WERI-Rb-1 (cell line): ENCODE data around the gene PKHD1.

Experiments used
- DNase-seq: peaks from one replicate; pipeline ENCODE4 v3.0.0-alpha.2; 2020
- H3K27ac ChIP-seq: fragments of 250-450 bp; sonication (Bioruptor Pico); 2 replicates; pipeline ENCODE4 v1.5.1; 2020; ENCODE audit warnings: mild to moderate bottlenecking, moderate library complexity
- H3K27me3 ChIP-seq: fragments of 250-450 bp; sonication (Bioruptor Pico); 2 replicates; pipeline ENCODE4 v1.5.1; 2021; ENCODE audit warnings: mild to moderate bottlenecking, low read depth, moderate library complexity; ENCODE audit not compliant: insufficient read depth, severe bottlenecking
- H3K36me3 ChIP-seq: fragments of 250-450 bp; sonication (Bioruptor Pico); 2 replicates; pipeline ENCODE4 v1.5.1; 2020; ENCODE audit warnings: mild to moderate bottlenecking, moderate library complexity
- H3K4me3 ChIP-seq: 2 replicates; pipeline ENCODE4 v1.5.1; 2011; ENCODE audit warnings: low read depth, mild to moderate bottlenecking, control low read depth, low read length
- H3K9me3 ChIP-seq: fragments of 250-450 bp; sonication (Bioruptor Pico); 2 replicates; pipeline ENCODE4 v1.5.1; 2021; ENCODE audit warnings: mild to moderate bottlenecking, moderate library complexity; ENCODE audit not compliant: severe bottlenecking
- TF ChIP-seq, protein P1 (sequence below): IDR thresholded peaks from 2 replicates; pipeline ENCODE4 v1.5.1; 2011; ENCODE audit warnings: low read depth, mild to moderate bottlenecking, control low read depth, inconsistent platforms, low read length

PKHD1 gene

DNA sequence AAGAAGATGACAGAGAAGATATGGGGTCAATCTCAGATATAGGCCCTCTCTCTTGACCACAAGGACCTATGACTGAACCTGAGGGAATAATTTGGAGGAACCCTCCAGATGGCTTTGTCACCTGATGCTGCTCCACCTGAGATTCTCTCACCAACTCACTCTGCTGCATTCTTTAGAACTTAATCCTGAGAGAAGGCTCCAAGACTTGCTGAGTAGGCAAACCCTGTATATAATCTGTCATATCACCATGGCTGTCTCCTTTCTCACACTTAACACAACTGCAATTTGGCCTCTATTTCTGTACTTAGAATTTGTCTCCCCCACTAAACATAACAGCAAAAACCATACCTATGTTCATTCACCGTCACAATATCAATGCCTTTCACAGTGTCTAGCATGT, 172.3 kb downstream of the PKHD1 start:
- H3K36me3 ChIP-seq, result no peaks in the 10 kb centered on the region
- no peak overlapping the region for H3K27ac ChIP-seq
- no peak overlapping the region for H3K4me3 ChIP-seq
- H3K27me3 ChIP-seq, result no peaks in the 10 kb centered on the region
- no peak for DNase-seq
- peaks cover 10% of the 10 kb centered on the region for H3K9me3 ChIP-seq
- TF ChIP-seq, protein P1, sequence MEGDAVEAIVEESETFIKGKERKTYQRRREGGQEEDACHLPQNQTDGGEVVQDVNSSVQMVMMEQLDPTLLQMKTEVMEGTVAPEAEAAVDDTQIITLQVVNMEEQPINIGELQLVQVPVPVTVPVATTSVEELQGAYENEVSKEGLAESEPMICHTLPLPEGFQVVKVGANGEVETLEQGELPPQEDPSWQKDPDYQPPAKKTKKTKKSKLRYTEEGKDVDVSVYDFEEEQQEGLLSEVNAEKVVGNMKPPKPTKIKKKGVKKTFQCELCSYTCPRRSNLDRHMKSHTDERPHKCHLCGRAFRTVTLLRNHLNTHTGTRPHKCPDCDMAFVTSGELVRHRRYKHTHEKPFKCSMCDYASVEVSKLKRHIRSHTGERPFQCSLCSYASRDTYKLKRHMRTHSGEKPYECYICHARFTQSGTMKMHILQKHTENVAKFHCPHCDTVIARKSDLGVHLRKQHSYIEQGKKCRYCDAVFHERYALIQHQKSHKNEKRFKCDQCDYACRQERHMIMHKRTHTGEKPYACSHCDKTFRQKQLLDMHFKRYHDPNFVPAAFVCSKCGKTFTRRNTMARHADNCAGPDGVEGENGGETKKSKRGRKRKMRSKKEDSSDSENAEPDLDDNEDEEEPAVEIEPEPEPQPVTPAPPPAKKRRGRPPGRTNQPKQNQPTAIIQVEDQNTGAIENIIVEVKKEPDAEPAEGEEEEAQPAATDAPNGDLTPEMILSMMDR, result no peak

DNA sequence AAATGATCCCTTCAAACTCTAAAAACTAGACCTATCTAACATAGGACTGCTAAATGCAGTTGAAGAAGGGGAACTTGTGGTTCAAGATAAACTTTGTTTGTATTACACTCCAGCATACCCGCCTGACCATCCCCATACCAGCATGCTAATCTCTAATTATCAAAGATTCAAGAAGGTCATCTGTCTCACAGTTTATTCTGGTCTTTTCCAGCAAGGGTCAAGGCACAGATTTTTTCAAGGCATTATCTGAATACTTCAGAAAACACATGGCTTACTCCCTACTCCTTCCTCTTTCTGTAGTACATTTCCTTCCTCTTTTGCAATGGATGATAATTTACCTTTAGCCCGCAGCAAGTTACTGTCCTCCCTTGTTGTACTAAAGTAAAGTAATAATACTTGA, 174.1 kb downstream of the PKHD1 start:
- TF ChIP-seq, protein P1, result no peak
- DNase-seq, result no peak
- H3K4me3 ChIP-seq, result no peak overlapping the region
- H3K9me3 ChIP-seq, result peaks cover under 1% of the 10 kb centered on the region
- H3K36me3 ChIP-seq, result no peaks in the 10 kb centered on the region
- H3K27ac ChIP-seq, result no peak overlapping the region
- no peaks in the 10 kb centered on the region for H3K27me3 ChIP-seq

DNA sequence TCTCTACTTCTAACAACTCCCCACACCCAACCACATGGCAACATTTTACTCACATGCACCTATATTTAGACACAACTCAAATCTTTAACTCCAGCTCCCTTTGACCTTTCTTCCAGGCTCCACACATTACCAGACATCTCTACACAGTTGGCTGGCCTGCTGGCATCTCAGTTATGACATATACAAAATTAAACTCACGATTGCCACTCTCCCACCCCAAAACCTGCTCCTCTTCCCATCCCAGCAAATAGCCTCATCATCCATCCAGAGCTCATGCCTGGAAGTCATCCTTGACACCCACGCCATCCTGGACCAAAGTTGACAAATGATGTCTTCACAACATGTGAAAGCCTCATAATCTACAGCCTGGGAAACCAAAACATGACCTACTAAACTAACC, 176.6 kb downstream of the PKHD1 start:
- TF ChIP-seq, protein P1, result no peak
- Histone ChIP-seq H3K36me3 (no peaks in the 10 kb centered on the region), H3K27me3 (no peaks in the 10 kb centered on the region), H3K4me3 (no peak overlapping the region), H3K9me3 (no peaks in the 10 kb centered on the region), H3K27ac (no peak overlapping the region)
- no peak for DNase-seq

GRCh38 chr6:51908243-51908642, 179.2 kb downstream of the PKHD1 start:
- Histone ChIP-seq H3K27ac (no peak overlapping the region), H3K9me3 (no peaks in the 10 kb centered on the region), H3K36me3 (no peaks in the 10 kb centered on the region), H3K27me3 (no peaks in the 10 kb centered on the region), H3K4me3 (no peak overlapping the region)
- no peak for DNase-seq
- TF ChIP-seq, protein P1, result no peak

DNA sequence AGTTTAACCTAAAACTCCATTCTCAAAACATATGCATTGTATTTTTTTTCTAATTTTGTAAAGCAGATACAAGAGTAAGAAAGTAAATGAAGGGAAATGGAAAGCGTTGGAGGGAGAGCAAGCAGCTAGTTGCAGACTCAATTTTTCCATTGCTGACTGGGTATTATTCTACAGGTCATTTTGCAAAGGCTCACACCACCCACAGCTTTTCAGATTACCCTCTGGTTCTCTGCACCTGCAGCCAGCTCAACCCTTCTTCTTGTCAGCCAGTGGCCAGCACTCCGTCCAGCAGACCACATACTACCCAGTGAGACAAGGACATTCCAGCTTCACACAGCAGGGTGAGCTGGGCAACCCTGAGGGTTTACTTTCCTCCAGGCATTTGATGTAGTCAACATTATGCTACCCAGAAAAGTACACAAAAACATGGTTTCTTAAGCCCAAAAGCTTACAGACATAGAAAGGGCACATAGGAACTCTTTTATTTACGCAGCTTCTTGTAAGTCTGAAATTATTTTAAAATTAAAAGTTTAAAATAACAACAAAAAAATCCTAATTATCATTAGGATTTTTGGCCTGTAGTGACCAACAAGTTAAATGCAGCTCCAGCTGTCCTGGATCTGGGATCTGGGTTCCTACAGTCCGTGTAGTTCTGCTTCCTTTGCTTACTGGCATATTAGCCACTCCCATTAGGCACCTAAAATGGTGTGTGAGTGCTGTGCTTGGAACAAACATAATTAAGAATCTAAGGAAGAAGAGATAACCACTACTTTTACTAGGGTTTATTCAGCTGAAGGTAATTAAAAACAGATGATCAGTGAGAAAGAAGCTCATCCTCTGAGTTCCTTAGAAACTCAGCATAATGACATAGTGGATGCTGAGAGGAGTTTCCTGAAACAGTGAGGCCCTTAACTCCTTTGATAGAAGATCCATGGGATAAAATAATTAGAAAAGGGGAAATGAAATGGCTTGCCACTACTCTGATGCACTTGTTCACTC, 185.3 kb downstream of the PKHD1 start:
- H3K27ac ChIP-seq, result no peak overlapping the region
- DNase-seq, result no peak
- TF ChIP-seq, protein P1, result no peak
- no peaks in the 10 kb centered on the region for H3K9me3 ChIP-seq
- H3K36me3 ChIP-seq, result no peaks in the 10 kb centered on the region
- H3K27me3 ChIP-seq, result no peaks in the 10 kb centered on the region
- H3K4me3 ChIP-seq, result no peak overlapping the region
